NCI-H748 (cell line): ENCODE measurements around the gene METTL25B.

ENCODE experiments used
- DNase-seq: peaks from one replicate; lab custom pipeline; 2025; ENCODE audit not compliant: unreplicated experiment; lab: John Stamatoyannopoulos, UW

Gene METTL25B

DNA sequence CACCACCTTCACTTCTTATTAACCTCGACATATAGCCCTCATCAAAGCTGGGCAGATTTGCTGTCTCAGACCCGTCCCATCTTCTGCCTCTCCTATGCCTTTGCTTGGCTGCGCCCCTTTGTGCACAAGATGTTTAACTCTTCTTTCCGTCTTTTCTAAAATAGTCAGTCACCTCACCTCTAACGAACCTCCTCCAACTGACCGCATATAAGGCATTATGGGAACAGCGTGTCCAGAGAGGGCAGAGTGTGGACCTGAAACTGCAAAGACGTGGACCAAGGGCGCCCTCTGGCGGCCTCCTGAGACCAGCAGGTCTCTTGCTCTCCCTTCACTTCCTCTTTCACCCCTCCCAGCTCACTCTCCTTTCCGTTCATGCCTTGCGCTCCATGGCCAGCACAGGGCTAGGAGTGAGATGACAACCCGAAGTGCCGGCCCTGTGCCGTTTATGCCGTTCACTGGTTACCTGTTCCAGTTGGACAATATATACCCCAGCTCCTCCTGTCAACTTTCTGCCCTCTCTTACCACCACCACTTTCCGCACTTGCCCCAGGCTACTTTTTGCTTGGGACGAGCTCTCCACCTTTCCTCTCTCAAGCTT lies 2.5 kb upstream of the METTL25B start:
- DNase-seq: peak; percentile 83

DNA sequence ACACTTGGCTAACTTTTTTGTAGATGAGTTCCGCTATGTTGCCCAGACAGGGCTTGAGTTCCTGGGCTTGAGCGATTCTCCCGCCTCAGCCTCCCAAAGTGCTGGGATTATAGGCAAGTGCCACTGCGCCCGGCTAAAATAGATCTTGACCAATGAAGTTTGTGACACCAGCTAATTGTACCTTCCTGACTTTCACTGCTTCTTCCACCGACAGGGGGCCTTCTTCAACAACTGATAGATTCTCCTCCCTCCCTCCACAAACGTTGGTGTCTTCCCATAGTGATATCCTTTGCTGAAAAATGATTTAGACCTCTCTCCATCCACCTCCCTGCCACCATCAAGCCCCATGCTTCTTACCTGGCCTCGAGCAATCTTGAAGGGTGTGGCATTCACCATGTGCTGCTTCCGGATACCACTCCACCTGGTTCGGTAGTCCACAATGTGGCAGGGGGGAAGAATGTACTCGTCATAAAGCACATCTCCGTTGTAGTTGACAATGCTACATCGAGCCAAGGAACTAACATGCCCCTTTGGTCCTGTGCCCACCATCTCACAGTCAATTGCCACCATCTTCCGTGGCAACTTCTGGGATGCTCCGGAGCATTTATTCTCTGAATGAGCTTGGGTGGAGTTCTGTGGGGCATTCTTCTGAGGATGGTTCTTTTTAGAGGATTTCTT lies 1.6 kb upstream of the METTL25B start:
- DNase-seq: peak; percentile 54

DNA sequence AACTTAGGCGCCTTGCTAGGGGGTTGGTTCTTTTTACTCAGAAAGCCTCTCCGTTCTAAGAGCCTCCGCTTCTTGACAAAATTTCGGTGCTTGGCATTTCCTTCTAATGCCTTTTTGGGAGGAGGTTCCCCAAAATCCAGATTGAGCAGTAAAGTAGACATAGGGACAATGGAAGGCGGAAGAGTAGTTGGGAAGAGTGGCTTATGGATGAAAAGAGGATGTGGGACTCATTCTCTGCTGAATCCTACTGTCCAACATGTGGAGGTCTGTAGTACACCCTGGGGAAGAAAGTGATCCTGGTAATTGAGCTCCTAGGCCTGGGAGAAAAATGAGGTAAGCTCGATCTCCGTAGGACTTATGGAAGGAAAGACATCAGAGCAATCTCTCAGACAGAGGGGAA lies 777 bp upstream of the METTL25B start:
- no peak for DNase-seq

DNA sequence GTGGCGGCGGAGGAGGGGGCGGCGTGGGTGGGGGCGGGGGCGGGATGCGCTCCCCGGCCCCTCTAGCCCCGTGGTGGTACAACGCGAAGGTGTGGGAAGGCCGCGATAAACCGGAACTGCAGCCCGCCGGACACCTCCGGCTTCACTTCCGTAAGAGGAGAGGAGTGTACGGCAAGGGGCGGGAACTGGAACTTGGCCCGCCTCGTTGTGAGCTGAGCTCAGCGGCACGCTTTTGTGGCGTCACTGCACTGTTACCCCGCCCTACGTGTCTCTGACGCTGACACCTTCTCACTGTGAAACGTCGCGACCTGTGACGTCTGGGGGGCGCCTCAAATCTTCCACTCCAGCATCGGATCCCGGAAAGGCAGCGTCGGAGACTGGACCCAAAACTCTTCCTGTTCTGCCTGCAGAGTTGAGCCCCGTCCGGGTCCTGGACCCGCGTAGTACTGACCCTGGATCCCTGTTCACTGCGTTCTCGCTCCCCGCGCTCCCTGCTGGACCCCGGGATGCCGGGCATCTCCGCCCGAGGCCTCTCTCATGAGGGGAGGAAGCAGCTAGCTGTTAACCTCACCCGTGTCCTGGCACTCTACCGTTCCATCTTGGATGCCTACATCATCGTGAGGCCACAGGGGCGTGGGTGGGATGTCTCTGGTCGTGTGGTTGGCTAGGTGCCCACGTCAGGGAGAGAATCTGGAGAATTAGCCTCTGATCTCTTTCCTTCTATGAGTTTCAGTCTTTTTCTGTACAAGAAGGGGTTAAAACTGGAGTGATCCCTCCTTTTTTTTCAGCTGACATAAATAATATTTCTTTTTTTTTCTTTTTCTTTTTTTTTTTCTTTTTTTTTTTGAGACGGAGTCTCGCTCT lies 562 bp downstream of the METTL25B start, which contains the start of gene ISG20L2:
Gene ISG20L2 (minus strand): TSS at position 168 of the 864 bp plus-strand sequence. CDS start 1,114 bp downstream, outside the sequence.
- peak; percentile 98 for DNase-seq

DNA sequence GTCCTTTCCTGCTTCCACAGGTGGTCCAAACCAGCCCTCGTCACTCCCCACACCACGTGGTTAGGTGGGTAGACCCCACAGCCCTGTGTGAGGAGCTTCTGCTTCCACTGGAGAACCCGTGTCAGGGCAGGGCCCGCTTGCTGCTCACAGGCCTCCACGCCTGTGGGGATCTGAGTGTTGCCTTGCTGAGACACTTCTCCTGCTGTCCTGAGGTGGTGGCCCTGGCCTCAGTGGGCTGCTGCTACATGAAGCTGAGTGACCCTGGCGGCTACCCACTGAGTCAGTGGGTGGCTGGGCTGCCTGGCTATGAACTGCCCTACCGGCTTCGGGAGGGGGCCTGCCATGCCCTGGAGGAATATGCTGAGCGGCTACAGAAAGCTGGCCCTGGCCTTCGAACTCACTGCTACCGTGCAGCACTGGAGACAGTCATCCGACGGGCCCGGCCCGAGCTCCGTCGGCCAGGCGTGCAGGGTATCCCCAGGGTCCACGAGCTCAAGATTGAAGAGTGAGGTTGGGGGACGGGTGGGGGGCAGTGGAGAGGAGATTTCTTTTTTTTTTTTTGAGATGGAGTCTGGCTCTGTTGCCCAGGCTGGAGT lies 5.8 kb downstream of the METTL25B start:
- DNase-seq: no peak

DNA sequence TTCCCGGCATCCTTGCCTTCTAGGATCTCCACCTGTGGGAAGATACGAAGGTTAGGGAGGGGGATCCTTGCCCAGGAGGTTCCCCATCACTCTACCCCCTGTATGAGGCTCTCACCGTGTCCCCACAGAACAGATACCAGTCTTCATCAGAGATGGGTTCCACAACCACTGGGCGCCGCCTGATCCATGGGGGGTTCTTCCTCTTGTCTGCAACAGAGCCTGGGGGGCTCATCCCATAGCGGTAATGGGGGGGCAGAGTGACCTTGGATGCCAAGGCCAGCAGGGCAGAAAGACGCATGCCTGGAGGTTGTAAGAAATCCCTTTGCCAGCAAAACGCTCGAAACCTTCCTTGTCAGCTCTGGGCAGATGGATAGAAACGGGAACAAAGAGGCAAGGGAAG lies 10.1 kb downstream of the METTL25B start:
- DNase-seq: no peak

DNA sequence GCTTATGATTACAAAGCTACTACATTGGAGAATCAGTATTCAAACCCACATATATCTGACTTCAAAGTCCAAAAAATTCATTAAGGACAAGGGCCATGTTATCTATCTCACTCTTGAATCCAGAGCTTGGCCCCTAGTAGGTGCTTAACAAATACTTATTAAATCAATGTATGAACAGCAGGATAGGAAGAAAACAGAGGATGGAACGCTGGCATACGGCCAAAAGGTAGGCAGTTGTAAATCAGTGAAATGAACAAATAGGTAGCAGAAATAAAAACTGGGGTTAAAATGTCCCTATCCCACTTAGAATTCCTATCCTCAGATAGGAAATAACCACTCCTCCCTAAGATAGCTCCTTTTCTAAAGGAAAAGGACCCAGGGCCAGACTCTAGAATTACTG lies 10.6 kb downstream of the METTL25B start:
- no peak for DNase-seq

DNA sequence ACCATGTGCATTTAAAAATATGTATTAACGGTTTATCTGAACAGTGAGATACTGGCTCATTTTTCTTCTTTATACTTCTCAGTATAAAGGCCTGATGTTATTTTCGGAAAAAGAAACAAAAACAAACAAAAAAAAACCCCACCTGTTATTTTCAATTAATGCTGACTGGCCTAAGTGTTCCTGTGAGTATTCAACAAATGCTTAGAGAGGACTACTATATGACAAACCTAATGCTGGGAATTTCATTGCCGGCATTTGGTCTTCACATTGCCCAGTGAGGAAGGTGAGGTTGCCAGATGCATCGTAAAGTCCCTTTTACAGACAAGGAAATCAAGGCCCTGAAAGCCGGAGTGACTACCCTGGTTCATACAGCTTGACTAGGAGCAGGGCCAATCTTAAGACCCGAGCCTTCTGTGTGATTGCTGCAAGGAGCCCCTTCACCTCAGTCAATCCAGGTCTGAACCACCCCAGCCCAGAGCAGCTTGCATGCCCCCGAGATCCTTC lies 12.0 kb downstream of the METTL25B start:
- DNase-seq: no peak

DNA sequence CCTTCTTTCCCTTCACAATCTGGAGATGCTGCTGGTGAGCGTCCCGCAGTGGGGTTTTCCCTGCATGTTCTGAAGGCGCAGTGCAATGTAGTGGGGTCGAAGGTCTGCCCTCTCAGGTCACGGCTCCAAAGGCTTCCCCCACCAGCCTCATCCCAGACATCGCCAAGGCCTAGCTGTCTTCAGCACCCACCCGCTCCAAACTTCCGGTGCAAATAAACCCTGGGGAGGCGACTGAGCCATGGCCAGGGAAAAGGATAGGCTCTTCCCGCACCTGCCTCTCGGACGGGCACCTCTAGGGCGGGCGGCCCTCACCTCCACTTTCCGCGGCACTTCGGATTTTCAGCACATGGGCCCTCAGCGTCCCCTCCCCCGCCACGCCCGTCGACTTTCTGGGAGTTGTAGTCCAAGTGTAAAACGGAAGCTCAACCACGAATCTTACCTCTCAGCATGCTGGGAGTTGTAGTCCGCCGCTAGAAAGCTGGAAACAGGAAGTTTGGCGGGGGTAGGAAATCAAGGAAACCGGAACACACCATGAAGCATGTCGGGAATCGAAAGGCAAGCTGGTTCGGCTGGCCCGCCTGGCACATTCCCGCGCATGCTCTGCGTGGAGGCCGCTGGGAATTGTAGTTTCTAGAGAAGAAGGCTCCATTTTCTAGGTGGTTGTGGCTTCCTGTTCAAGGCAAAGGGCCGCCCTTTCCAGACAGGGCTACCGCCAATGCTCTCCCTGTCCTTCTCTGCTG lies 12.6 kb downstream of the METTL25B start, which contains the start of gene MRPL24:
Gene MRPL24 (minus strand): TSS at position 348 of the 740 bp plus-strand sequence. CDS start 2,384 bp downstream, outside the sequence.
- DNase-seq: peak; percentile 99

DNA sequence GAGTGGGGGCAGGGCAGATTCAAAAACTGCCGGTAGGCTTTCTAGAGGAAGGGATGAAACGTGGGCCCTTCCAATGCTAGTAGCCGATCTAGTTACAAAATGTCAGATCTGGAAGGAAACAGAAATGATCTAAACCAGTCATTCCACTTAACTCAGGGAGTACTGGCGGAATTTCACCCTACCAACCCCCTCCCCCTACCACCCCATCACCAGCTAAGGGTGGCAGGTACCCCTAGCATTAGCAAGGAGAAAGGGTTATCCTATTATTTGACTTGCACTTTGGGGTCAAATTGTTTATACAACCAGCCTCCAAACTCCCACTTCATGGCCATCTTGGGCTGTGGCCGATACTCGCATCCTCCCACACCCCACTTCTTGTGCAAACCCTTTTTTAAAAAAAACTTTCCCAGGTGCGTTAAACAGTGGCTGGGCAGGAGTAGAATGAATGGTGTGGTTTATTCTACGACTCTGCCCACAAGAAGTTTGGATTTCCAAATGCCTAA lies 13.3 kb downstream of the METTL25B start:
- DNase-seq: no peak

DNA sequence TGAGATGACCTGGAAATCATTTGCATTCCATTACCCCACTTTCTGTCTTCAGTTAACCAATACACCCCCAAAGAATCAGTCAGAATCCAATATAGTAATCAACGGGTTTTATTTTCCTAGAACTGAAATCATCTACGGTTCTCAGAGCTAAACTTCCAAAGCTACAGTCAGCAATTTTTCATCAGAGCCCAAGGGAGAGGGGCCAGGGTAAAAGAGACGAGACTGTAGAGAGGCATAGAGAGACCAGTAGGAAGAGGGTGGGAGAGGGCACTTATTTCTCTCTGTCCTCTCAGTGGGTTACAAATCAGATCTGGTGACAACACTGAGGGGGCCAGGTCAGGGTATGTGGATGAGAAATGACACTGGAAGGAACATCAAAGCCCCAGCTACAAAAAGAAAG lies 13.7 kb downstream of the METTL25B start:
- DNase-seq: no peak

DNA sequence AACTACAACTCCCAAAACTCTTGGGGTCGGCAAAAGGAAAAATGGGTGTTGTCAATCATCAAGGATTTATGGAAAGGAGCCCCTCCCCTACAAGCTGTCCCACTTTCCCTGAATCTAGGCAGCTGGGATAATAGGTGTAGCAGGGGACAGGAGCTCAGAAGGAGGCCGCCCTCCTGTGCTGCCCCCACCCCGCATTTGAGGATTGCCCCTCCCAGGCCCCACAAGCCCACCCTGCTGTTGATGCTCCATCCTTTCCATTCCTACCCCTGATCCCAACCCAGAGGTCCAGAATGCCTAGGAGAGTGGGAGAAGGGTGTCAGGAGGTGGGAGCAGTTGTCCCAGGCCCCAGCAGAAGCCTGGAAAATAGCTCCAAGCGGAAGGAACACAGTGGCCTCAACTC lies 14.5 kb downstream of the METTL25B start:
- no peak for DNase-seq

DNA sequence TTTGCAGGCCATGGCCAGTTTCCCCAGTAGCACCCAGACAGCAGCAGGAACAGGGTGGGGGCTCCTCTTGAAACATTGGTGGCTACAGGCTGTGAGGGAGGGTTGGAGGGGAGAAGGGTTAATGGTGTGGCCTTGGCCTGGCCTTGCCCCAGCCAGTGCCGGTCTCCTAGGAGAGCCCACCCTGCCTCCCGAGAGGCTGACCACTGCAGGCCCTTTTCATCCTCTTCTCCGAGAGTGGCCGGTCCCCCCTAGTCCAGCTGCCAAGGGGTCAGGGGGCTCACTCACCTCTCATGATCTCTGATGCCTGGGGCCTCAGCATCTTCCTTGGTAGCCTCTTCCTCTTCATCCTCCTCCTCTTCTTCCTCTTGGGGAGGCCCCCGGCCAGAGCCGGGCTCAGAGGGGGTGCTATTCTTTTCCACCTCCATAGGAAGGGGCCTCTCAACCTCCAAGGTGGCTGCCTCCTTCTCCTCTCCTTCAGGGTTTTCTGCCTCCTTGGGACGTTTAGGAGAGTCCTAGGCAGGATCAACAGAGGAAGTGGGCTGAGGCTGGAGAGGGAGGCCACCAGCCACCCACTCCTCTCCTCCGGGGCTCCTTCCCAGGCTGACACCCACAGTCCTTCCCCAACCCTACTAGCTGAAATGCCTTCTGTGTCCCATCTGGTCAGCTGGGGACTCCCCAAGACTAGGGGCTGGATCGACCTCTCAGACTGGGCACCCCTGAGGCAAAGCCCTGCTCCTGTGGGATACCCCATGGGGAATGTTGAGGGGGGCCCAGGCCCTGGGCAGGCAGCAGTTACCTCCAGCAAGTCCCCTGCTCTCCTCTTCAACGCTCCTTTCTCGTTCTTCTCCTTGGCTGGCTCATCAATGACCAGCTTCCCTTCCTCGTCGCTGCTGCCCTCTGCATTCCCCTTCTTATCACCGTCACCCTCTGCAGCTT lies 15.4 kb downstream of the METTL25B start:
- no peak for DNase-seq

DNA sequence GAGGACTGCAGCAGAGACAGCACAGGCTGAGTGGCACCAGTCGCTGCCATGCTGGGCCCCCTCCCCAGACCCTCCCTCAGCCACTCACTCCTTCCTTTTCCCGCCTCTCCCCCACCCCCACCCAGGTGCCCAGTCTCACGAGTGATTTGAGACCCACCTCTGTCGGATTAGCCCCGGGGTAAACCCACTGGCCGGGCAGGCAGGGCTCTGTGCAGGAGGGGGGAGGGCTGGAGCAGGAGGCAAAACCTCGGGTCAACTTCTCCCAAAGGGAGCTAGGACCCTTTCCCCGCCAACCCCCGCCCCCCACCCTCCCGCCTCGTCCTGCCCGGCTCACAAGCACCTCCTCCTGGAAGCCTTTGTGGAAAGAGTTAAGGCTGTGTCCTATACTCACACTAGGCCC lies 16.1 kb downstream of the METTL25B start:
- no peak for DNase-seq

DNA sequence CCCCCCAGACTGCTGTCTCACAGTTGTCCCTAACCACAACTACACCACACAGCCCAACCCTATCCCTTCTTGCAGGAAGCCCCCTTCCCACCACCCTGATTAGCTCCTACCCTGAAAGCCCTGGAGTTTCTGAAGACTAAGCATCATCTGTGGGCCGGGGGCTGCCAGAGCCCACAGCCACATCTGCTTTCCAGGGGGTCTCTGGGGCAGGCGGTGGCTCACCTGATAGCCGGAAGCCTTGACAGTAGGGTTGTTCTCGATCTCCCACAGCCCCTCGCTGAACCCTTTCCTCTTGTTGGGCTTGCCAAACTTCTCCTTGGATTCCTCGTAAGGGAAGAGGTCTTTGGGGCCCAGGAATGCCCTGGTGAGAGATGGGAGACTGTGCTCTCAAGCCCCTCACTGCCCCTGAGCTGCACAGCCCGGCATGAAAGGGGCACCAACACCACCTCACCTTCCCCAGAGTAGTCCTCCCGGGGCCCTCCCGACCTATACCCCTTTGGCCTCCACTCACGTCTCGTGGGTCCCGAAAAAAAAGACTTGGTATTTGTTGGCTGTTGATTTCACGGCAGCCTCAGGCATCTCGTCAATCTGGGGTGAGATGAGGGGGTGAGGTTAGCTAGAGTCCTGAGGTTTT lies 16.6 kb downstream of the METTL25B start:
- DNase-seq: no peak

DNA sequence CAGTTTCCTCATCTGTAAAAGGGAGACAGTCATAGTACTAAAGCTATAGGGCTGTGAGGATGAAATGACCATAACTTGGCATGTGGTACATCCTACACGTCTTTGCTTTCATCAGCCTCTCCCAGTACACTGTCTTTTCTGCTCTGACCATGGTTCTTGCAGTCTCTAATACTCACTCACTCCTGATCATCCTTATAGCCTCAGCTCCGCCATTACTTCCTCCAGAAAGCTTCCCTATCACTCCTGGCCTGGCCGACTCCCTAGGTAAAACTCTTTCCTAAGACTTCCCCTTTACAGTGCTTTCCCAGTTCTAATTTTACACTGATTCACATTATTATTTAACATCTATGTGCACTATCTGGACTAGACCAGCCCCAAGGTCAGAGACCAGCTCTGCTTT lies 17.6 kb downstream of the METTL25B start:
- no peak for DNase-seq

DNA sequence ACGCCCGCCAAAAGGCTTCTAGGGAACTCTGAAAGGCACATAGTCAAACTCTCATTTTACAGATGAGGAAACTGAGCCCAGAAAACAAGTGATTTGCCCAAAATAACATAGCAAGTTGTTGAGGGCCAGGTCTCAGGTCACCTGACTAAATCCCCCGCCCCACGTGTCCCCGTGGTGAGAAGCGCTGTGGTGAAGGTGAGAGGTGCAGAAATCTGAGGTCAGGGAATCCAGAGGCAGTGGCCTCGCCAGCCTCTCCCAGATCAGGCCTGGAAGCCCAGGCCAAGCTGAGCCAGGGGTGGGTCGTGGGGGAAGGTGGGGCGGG lies 18.1 kb downstream of the METTL25B start:
- no peak for DNase-seq

DNA sequence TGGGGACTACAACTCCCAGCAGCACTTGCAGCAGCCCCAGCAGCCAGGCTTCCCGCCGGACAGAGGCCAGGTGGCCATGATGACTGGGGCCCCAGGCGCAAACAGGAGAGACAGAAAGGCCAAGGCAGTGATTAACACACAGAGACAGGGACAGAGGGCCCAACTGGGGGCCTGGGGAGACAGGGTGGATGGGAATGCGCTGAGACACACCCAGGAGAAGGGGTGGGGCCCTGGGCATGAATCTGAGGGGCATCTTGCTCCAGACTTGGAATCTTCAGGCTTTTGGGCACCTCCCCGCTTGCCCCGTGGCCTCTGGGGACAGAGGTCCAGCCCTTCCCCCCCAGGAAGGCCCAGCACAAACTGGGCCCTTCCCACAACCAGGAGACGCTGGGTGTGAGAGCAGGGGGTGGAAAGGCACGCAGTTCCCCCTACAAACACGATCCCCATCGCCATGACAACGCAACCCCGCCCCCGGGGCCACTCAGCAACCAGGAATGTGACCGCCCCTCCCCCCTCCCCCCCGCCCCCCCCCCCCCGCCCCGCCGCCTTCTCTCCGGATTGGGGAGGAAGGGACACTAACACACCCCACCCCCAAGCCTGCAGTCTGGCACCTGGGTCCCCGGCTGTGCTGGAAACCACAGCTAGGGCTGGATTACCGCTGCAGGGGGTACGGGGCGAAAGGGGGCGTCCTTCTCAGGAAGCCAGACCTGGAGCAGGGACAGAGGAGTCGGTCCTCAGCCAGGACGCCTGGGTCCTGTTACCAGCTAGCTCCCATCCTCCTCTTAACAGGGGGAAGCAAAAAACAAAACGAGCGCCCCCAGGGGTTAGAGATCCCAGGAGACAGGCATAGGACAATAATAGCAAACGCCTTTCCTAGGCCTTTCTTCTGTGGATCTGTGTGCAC lies 18.7 kb downstream of the METTL25B start:
- peak; percentile 84 for DNase-seq
